Measurements from ENCODE around the gene NKX1-1. TPM values are rescaled to one million over a fixed set of nuclear protein-coding genes. Genes with fewer than 3 reads are reported as not detected.
"Not testable (repeated sequence)": the region's sequence is repeated elsewhere in the genome, so short reads cannot be mapped to it uniquely, and the experiment has no call there.

Gene NKX1-1
- polyA plus RNA-seq, 3 donors, result not detected

GRCh38 chr4:1375051-1375721 is 31.1 kb downstream of the NKX1-1 start:
- no peak for DNase-seq (ENCODE audit: low read depth in 3 of 3, low spot score in 2 of 3)

GRCh38 chr4:1374706-1375045 is 31.6 kb downstream of the NKX1-1 start:
- DNase-seq (ENCODE audit: low read depth in 3 of 3, low spot score in 2 of 3), result no peak

- no peak for DNase-seq (ENCODE audit: low read depth in 3 of 3, low spot score in 2 of 3)
Measured at GRCh38 chr4:1373892-1374705, 32.1 kb downstream of the NKX1-1 start.

- DNase-seq (ENCODE audit: low read depth in 3 of 3, low spot score in 2 of 3), result not testable (repeated sequence)
Measured at GRCh38 chr4:1372576-1372975, 33.7 kb downstream of the NKX1-1 start.

- DNase-seq (ENCODE audit: low read depth in 3 of 3, low spot score in 2 of 3), result no peak
Measured at GRCh38 chr4:1371176-1372165, 34.8 kb downstream of the NKX1-1 start.

GRCh38 chr4:1370321-1371124 is 35.7 kb downstream of the NKX1-1 start:
- DNase-seq (ENCODE audit: low read depth in 3 of 3, low spot score in 2 of 3), result no peak

- no peak for DNase-seq (ENCODE audit: low read depth in 3 of 3, low spot score in 2 of 3)
Measured at GRCh38 chr4:1369479-1370079, 36.7 kb downstream of the NKX1-1 start.

GRCh38 chr4:1369091-1369450 is 37.2 kb downstream of the NKX1-1 start:
- DNase-seq (ENCODE audit: low read depth in 3 of 3, low spot score in 2 of 3), result no peak

GRCh38 chr4:1368421-1369090 is 37.7 kb downstream of the NKX1-1 start:
- no peak for DNase-seq (ENCODE audit: low read depth in 3 of 3, low spot score in 2 of 3)

- no peak for DNase-seq (ENCODE audit: low read depth in 3 of 3, low spot score in 2 of 3)
Measured at GRCh38 chr4:1367936-1368289, 38.3 kb downstream of the NKX1-1 start.

- no peak for DNase-seq (ENCODE audit: low read depth in 3 of 3, low spot score in 2 of 3)
Measured at GRCh38 chr4:1367230-1367935, 38.9 kb downstream of the NKX1-1 start.

- no peak for DNase-seq (ENCODE audit: low read depth in 3 of 3, low spot score in 2 of 3)
Measured at GRCh38 chr4:1366371-1367229, 39.6 kb downstream of the NKX1-1 start.

GRCh38 chr4:1365271-1366178 is 40.7 kb downstream of the NKX1-1 start:
- DNase-seq (ENCODE audit: low read depth in 3 of 3, low spot score in 2 of 3), result no peak

GRCh38 chr4:1364748-1365147 is 41.5 kb downstream of the NKX1-1 start:
- DNase-seq (ENCODE audit: low read depth in 3 of 3, low spot score in 2 of 3), result no peak

GRCh38 chr4:1364217-1364616 is 42.0 kb downstream of the NKX1-1 start:
- DNase-seq (ENCODE audit: low read depth in 3 of 3, low spot score in 2 of 3), result no peak

- DNase-seq (ENCODE audit: low read depth in 3 of 3, low spot score in 2 of 3), result no peak
Measured at GRCh38 chr4:1363513-1363912, 42.7 kb downstream of the NKX1-1 start.

GRCh38 chr4:1362521-1362920 is 43.7 kb downstream of the NKX1-1 start:
- no peak for DNase-seq (ENCODE audit: low read depth in 3 of 3, low spot score in 2 of 3)

All from right renal cortex interstitium (tissue), 3 donors.